GM12878 (cell line): Measurements from ENCODE around the gene SNX21. TPM values are rescaled to one million over a fixed set of nuclear protein-coding genes. Genes with fewer than 3 reads are reported as not detected.

ENCODE experiments used
- ATAC-seq: fragments of 200-7000 bp; cut with Tn5 transposase; 3 replicates; pipeline ENCODE4 v1.9.1; 2020; ENCODE audit warnings: mild to moderate bottlenecking, moderate library complexity
- BruUV-seq: library from RNA; stranded (reverse); fragments of 400-500 nt; replicated peaks from 2 replicates; lab custom pipeline; 2021; lab: Mats Ljungman, UMichigan
- CTCF ChIA-PET: fragments of 300-600 bp; sonication (Branson Sonifier 250); formaldehyde crosslinking; extraction: SDS; loops from one replicate; lab custom pipeline; 2021; ENCODE audit warnings: inconsistent platforms; lab: Yijun Ruan, JAX
- POLR2A ChIA-PET: fragments of 350-600 bp; formaldehyde crosslinking; extraction: SDS; loops from one replicate; lab custom pipeline; 2021; ENCODE audit warnings: inconsistent platforms; lab: Charles Lee
- RAD21 ChIA-PET: fragments of 300-600 bp; sonication (Branson Sonifier 250); formaldehyde crosslinking; loops from one replicate; lab custom pipeline; 2023; ENCODE audit warnings: antibody characterized with exemption; ENCODE audit not compliant: unreplicated experiment; lab: Charles Lee
- SMC1A ChIA-PET: fragments of 300-600 bp; sonication (Branson Sonifier 250); formaldehyde crosslinking; loops from one replicate; lab custom pipeline; 2023; ENCODE audit not compliant: unreplicated experiment, uncharacterized antibody; lab: Charles Lee
- DNase-seq: peaks from one replicate; pipeline ENCODE4 v3.0.0-alpha.2; 2011; ENCODE audit warnings: low read depth, low spot score
- FAIRE-seq: peaks from 3 replicates; lab custom pipeline; 2011; peaks lifted over from hg19 to GRCh38; lab: Jason Lieb, UNC
- H2AFZ ChIP-seq: 2 replicates; pipeline ENCODE4 v1.6.0; 2011; ENCODE audit warnings: low read depth, low read length, control low read depth; ENCODE audit not compliant: control insufficient read depth
- H3K27ac ChIP-seq: 2 replicates; pipeline ENCODE4 v1.5.1; 2011; ENCODE audit warnings: control low read depth; ENCODE audit not compliant: control insufficient read depth, insufficient read depth
- H3K27me3 ChIP-seq, 2 experiments: replicated peaks in 1 of 2; 2 replicates each; pipeline versions ENCODE4 v1.6.0 to v1.6.1; 2011; ENCODE audit warnings: low read length in 1 of 2; ENCODE audit not compliant: control insufficient read depth in 2 of 2, insufficient read depth in 2 of 2
- H3K36me3 ChIP-seq, 2 experiments: 2 replicates each; pipeline ENCODE4 v1.5.1; 2011; ENCODE audit warnings: low read length in 1 of 2; ENCODE audit not compliant: control insufficient read depth in 2 of 2, insufficient read depth in 2 of 2
- H3K4me1 ChIP-seq: 2 replicates; pipeline ENCODE4 v1.6.1; 2011; ENCODE audit warnings: mild to moderate bottlenecking, low read length, moderate library complexity, mixed read lengths; ENCODE audit not compliant: control insufficient read depth, insufficient read depth
- H3K4me2 ChIP-seq: 2 replicates; pipeline ENCODE4 v1.6.0; 2011; ENCODE audit warnings: control low read depth; ENCODE audit not compliant: control insufficient read depth, insufficient read depth
- H3K4me3 ChIP-seq: fragments of 200-600 bp; sonication (generic); 2 replicates; pipeline ENCODE4 v1.5.1; 2016
- H3K79me2 ChIP-seq: 2 replicates; pipeline ENCODE4 v1.6.0; 2011; ENCODE audit warnings: low read length; ENCODE audit not compliant: control insufficient read depth, insufficient read depth
- H3K9ac ChIP-seq: 2 replicates; pipeline ENCODE4 v1.8.0; 2011; ENCODE audit warnings: low read length, control low read depth, mixed read lengths; ENCODE audit not compliant: control insufficient read depth, insufficient read depth
- H3K9me3 ChIP-seq: replicated peaks from 3 replicates; pipeline ENCODE4 v1.5.1; 2011; ENCODE audit warnings: mild to moderate bottlenecking, low read length; ENCODE audit not compliant: control insufficient read depth, insufficient read depth
- H4K20me1 ChIP-seq: 2 replicates; pipeline ENCODE4 v1.6.0; 2011; ENCODE audit not compliant: control insufficient read depth, insufficient read depth
- BCLAF1 ChIP-seq: fragments of 450-650 bp; IDR thresholded peaks from 2 replicates; pipeline ENCODE4 v1.6.1; 2017; ENCODE audit warnings: antibody characterized with exemption, mild to moderate bottlenecking, moderate library complexity
- ETV6 ChIP-seq, 2 experiments: fragments of 450-650 bp in 1 of 2; IDR thresholded peaks in 1 of 2; conservative IDR thresholded peaks in 1 of 2; 2 replicates each; pipeline ENCODE4 v1.6.1; 2014; ENCODE audit warnings: antibody characterized with exemption in 1 of 2, borderline replicate concordance in 1 of 2, low read depth in 1 of 2, mild to moderate bottlenecking in 1 of 2, moderate library complexity in 1 of 2
- IKZF2 ChIP-seq, 2 experiments: fragments of 450-650 bp; IDR thresholded peaks; 2 replicates each; pipeline ENCODE4 v1.6.1; 2017; ENCODE audit warnings: mild to moderate bottlenecking in 2 of 2, moderate library complexity in 2 of 2
- JUNB ChIP-seq: IDR thresholded peaks from 2 replicates; pipeline ENCODE4 v1.6.1; 2016; ENCODE audit warnings: antibody characterized with exemption, mild to moderate bottlenecking
- NKRF ChIP-seq: fragments of 450-650 bp; conservative IDR thresholded peaks from 2 replicates; pipeline ENCODE4 v1.6.1; 2017; ENCODE audit warnings: mild to moderate bottlenecking, moderate library complexity
- NR2C2 ChIP-seq: IDR thresholded peaks from 2 replicates; pipeline ENCODE4 v1.6.1; 2011; ENCODE audit warnings: borderline replicate concordance, low read depth; ENCODE audit not compliant: control insufficient read depth, insufficient read length
- POU2F2 ChIP-seq: IDR thresholded peaks from 3 replicates; pipeline ENCODE4 v1.6.1; 2011; ENCODE audit warnings: low read depth, mild to moderate bottlenecking, low read length, borderline replicate concordance
- RB1 ChIP-seq: fragments of 450-650 bp; formaldehyde crosslinking; IDR thresholded peaks from 2 replicates; pipeline ENCODE4 v1.6.1; 2017; ENCODE audit warnings: mild to moderate bottlenecking, borderline replicate concordance
- SKIL ChIP-seq: fragments of 450-650 bp; IDR thresholded peaks from 2 replicates; pipeline ENCODE4 v1.6.1; 2017; ENCODE audit warnings: mild to moderate bottlenecking, low read depth, inconsistent platforms; ENCODE audit not compliant: poor library complexity, severe bottlenecking
- SREBF1 ChIP-seq: IDR thresholded peaks from 2 replicates; pipeline ENCODE4 v1.6.1; 2012; ENCODE audit warnings: mild to moderate bottlenecking, low read length
- USF2 ChIP-seq: IDR thresholded peaks from 2 replicates; pipeline ENCODE4 v1.6.1; 2011; ENCODE audit warnings: low read depth, low read length, improper control_type of control experiment, borderline replicate concordance
- ZBTB33 ChIP-seq: fragments of 450-650 bp; IDR thresholded peaks from 2 replicates; pipeline ENCODE4 v1.6.1; 2017; ENCODE audit warnings: mild to moderate bottlenecking
- ZNF274 ChIP-seq: IDR thresholded peaks from one replicate; pipeline ENCODE4 v1.8.0; 2011; ENCODE audit not compliant: insufficient read length, insufficient read depth
- ZZZ3 ChIP-seq: IDR thresholded peaks from 2 replicates; pipeline ENCODE4 v1.6.1; 2011; ENCODE audit warnings: low read depth; ENCODE audit not compliant: control insufficient read depth, insufficient read length
- WGBS: methylation state at CpG from one replicate; pipeline ENCODE4 v1.1.6; 2016; ENCODE audit warnings: low lambda C conversion rate; ENCODE audit not compliant: insufficient replicate concordance, insufficient coverage; ENCODE audit errors: missing lambda C conversion rate; 5-methylcytosine and 5-hydroxymethylcytosine counted together
- in situ Hi-C: fragments of 300-500 bp; cut with MboI; formaldehyde crosslinking; loops from 9 replicates; pipeline ENCODE4 v1.14.3; 2018; ENCODE audit warnings: mixed read lengths
- intact Hi-C: fragments of 100-400 bp; cut with micrococcal nuclease; formaldehyde crosslinking; loops from one replicate; pipeline ENCODE4 v1.14.2; 2022; ENCODE audit not compliant: unreplicated experiment
- polyA plus RNA-seq, 11 experiments: library from polyadenylated mRNA; depleted of rRNA in 4 of 11; unstranded in 6 of 11; stranded (reverse) in 5 of 11; fragments of >200 nt; fragmentation: Nextera tagmentation in 4 of 11; fragmentation: Illumina TruSeq in 1 of 11; extraction: Ambion mirVana in 4 of 11; extraction: Trizol in 1 of 11; gene quantifications; 1 replicate in 1 of 11; 2 replicates in 10 of 11; pipeline versions ENCODE4 v1.2.1 to v1.2.3, GENCODE V29; 2011 to 2016; ENCODE audit warnings: inconsistent platforms in 2 of 11, missing spikeins in 2 of 11, low read depth in 1 of 11
- total RNA-seq, 4 experiments: library from RNA; depleted of rRNA in 3 of 4; stranded (reverse); fragments of >200 nt in 3 of 4; fragmentation: Illumina TruSeq in 1 of 4; extraction: Trizol in 1 of 4; gene quantifications; 2 replicates each; pipeline versions ENCODE4 v1.2.1 to v1.2.3, GENCODE V29; 2013 to 2021

The SNX21 gene
- total and polyA plus RNA-seq, 10 of the 15 experiments (the other 5 are each of a cell fraction or from before 2014, with no cell fraction given): 0.10 to 1.4 (median 0.57) TPM

GRCh38 chr20:45859916-45860315 is 26.3 kb downstream of the SNX21 start:
- ChIA-PET POLR2A (interaction anchor here (1.5 kb wide), 2 partner anchors 30 to 74 kb away, joined by 3 to 4 read pairs; partner anchors contain the start of gene PCIF1), RAD21 (no interaction called here), CTCF (interaction anchor here (1.4 kb wide), 1 partner anchor 110 kb away, joined by 3 read pairs; no protein-coding TSS in a partner anchor), SMC1A (interaction anchor here (0.5 kb wide), 1 partner anchor 60 kb away, joined by 3 read pairs; no protein-coding TSS in a partner anchor)
- no TSS peak for BruUV-seq
- peaks cover 8% of the 10 kb centered on the region for H3K4me1 ChIP-seq
- H3K36me3 ChIP-seq: no peaks in the 10 kb centered on the region
- H2AFZ ChIP-seq: no peak overlapping the region
- TF ChIP-seq NR2C2 (no peak), USF2 (no peak), ZBTB33 (no peak), JUNB (no peak), RB1 (no peak), SKIL (no peak), ETV6 (conservative IDR thresholded peaks at IDR 0.05 in 1 of 2, IDR thresholded peaks at IDR 0.05 in 1 of 2; ENCODE audit: borderline replicate concordance in 1 of 2, low read depth in 1 of 2) (no peak), ZZZ3 (no peak), ZNF274 (no peak), NKRF (no peak), IKZF2 (IDR thresholded peaks at IDR 0.05) (no peak), SREBF1 (no peak), BCLAF1 (no peak), POU2F2 (no peak)
- in situ Hi-C loops (no loop called here), intact Hi-C loops (loop anchor here (5.0 kb wide), 1 partner anchor 48 kb away; the partner anchor contains the start of gene UBE2C)
- H3K27ac ChIP-seq: no peak overlapping the region
- ATAC-seq (no peak), FAIRE-seq (no peak), DNase-seq (no peak)
- H3K4me3 ChIP-seq: no peak overlapping the region
- H3K9ac ChIP-seq: no peak overlapping the region
- H3K27me3 ChIP-seq: no peaks in the 10 kb centered on the region
- peaks cover 19% of the 10 kb centered on the region for H3K79me2 ChIP-seq
- no peak overlapping the region for H3K4me2 ChIP-seq
- no peaks in the 10 kb centered on the region for H4K20me1 ChIP-seq
- 99% methylated on average over 5 of the region's 5 CpGs for WGBS
- H3K9me3 ChIP-seq: no peaks in the 10 kb centered on the region
